GM23248 (cell line): ENCODE data around the gene ALKAL2. TPM values are rescaled to one million over a fixed set of nuclear protein-coding genes. Genes with fewer than 3 reads are reported as not detected.

Experiments
- DNase-seq: peaks from one replicate; pipeline ENCODE4 v3.0.0-alpha.2; 2015
- H2AFZ ChIP-seq: fragments of 200-600 bp; sonication (generic); 2 replicates; pipeline ENCODE4 v1.6.1; 2016; ENCODE audit warnings: antibody characterized with exemption
- H3F3A ChIP-seq: fragments of 200-600 bp; sonication (generic); 2 replicates; pipeline ENCODE4 v1.6.1; 2016; ENCODE audit warnings: mild to moderate bottlenecking, antibody characterized with exemption, mixed run types; ENCODE audit not compliant: insufficient read depth
- H3K27ac ChIP-seq: fragments of 200-600 bp; sonication (generic); 2 replicates; pipeline ENCODE4 v1.5.1; 2016; ENCODE audit warnings: mild to moderate bottlenecking
- H3K27me3 ChIP-seq: fragments of 200-600 bp; sonication (generic); replicated peaks from 2 replicates; pipeline ENCODE4 v1.6.1; 2016; ENCODE audit warnings: mild to moderate bottlenecking; ENCODE audit not compliant: insufficient read depth
- H3K36me3 ChIP-seq: fragments of 200-600 bp; sonication (generic); 2 replicates; pipeline ENCODE4 v1.6.1; 2016; ENCODE audit warnings: low read depth, mild to moderate bottlenecking
- H3K4me1 ChIP-seq: fragments of 200-600 bp; sonication (generic); 2 replicates; pipeline ENCODE4 v1.6.1; 2016; ENCODE audit warnings: mild to moderate bottlenecking; ENCODE audit not compliant: insufficient read depth
- H3K4me2 ChIP-seq: fragments of 200-600 bp; sonication (generic); one replicate; pipeline ENCODE4 v1.6.1; 2016; ENCODE audit warnings: mild to moderate bottlenecking; ENCODE audit not compliant: unreplicated experiment
- H3K4me3 ChIP-seq: fragments of 200-600 bp; sonication (generic); 2 replicates; pipeline ENCODE4 v1.5.1; 2016; ENCODE audit warnings: mild to moderate bottlenecking
- H3K79me2 ChIP-seq: fragments of 200-600 bp; sonication (generic); 2 replicates; pipeline ENCODE4 v1.6.1; 2016; ENCODE audit warnings: mild to moderate bottlenecking; ENCODE audit not compliant: insufficient read depth
- H3K9ac ChIP-seq: fragments of 200-600 bp; sonication (generic); 2 replicates; pipeline ENCODE4 v1.6.1; 2016; ENCODE audit warnings: mild to moderate bottlenecking
- H3K9me2 ChIP-seq: fragments of 200-600 bp; sonication (generic); 2 replicates; pipeline ENCODE4 v1.6.1; 2016; ENCODE audit warnings: mixed run types, mild to moderate bottlenecking, moderate library complexity; ENCODE audit not compliant: insufficient read depth
- H3K9me3 ChIP-seq: fragments of 200-600 bp; sonication (generic); one replicate; pipeline ENCODE4 v1.6.1; 2017; ENCODE audit warnings: low read depth
- H4K20me1 ChIP-seq: fragments of 200-600 bp; sonication (generic); 2 replicates; pipeline ENCODE4 v1.6.0; 2016; ENCODE audit not compliant: insufficient read depth
- EZH2 ChIP-seq: fragments of 200-600 bp; sonication (generic); IDR thresholded peaks from 2 replicates; pipeline ENCODE4 v1.6.1; 2018; ENCODE audit warnings: antibody characterized with exemption, mild to moderate bottlenecking; ENCODE audit not compliant: insufficient read depth, poor library complexity, severe bottlenecking
- EZH2phosphoT487 ChIP-seq: fragments of 200-600 bp; sonication (generic); IDR thresholded peaks from 2 replicates; pipeline ENCODE4 v1.6.1; 2018; ENCODE audit warnings: antibody characterized with exemption, moderate library complexity, mild to moderate bottlenecking, low read depth; ENCODE audit not compliant: insufficient read depth
- WGBS, 2 experiments: methylation state at CpG; one replicate each; pipeline ENCODE4 v1.1.6; 2015 to 2017; ENCODE audit warnings: low lambda C conversion rate in 2 of 2, low coverage in 1 of 2; ENCODE audit errors: missing lambda C conversion rate in 2 of 2; 5-methylcytosine and 5-hydroxymethylcytosine counted together
- in situ Hi-C: fragments of 300-500 bp; cut with MboI; formaldehyde crosslinking; loops from 2 replicates; pipeline ENCODE4 v1.15.0; 2020
- polyA plus RNA-seq: library from polyadenylated mRNA; unstranded; fragments of >200 nt; fragmentation: Nextera tagmentation; extraction: Ambion mirVana; gene quantifications from 2 replicates; pipeline ENCODE4 v1.2.1, GENCODE V29; 2016
- total RNA-seq: library from RNA; depleted of rRNA; stranded (reverse); fragments of >200 nt; shearing (Covaris generic); gene quantifications from 2 replicates; pipeline ENCODE4 v1.2.3, GENCODE V29; 2014

The ALKAL2 gene
- total and polyA plus RNA-seq, 2 experiments from 2014 or later, result not detected

DNA sequence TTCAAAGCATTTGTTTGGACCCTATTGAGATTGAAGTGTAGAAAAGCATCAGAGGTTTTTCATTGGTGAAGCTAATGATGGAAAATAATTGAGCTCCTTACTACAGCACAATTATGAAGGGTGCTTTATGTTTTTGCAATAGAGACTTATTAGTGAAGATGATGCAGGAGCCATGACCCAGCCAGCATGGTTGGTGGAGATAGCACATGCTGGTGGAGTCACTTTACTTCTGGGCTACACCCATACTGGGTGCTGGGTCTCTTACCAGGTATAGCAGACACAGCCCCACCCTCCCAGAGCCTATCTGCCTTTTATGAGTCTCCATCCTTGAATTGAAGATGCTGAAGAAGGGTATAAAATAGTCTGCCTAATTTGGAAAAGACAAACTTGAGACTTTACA is 19.6 kb downstream of the ALKAL2 start:
- Histone ChIP-seq H2AFZ (no peak overlapping the region), H3K9me3 (no peaks in the 10 kb centered on the region), H3K9me2 (no peaks in the 10 kb centered on the region), H3K9ac (no peak overlapping the region), H3K4me2 (no peak overlapping the region), H3K4me1 (peaks cover 7% of the 10 kb centered on the region), H3K79me2 (peaks cover 95% of the 10 kb centered on the region), H3K27me3 (no peaks in the 10 kb centered on the region), H4K20me1 (peaks cover 20% of the 10 kb centered on the region), H3K36me3 (0 out of 2 replicates have a peak, but pooled peaks cover 1% of the 10 kb centered on the region), H3K4me3 (no peak overlapping the region), H3F3A (no peaks in the 10 kb centered on the region; the same call in 1 of the 2 replicates), H3K27ac (no peak overlapping the region)
- no peak for DNase-seq
- no peak for TF ChIP-seq EZH2
- no peak for TF ChIP-seq EZH2phosphoT487
- in situ Hi-C loops, result no loop called here

GRCh38 chr2:264493-265468 is 23.1 kb downstream of the ALKAL2 start, which contains the start of gene ACP1:
Gene ACP1 (plus strand): TSS chr2:264947. CDS start chr2:264965, 18 bp downstream.
- Histone ChIP-seq H3K79me2 (peaks cover 66% of the 10 kb centered on the region), H3K36me3 (no peaks in the 10 kb centered on the region), H3K27ac (peak within 1 kb of the TSS; percentile 81), H3K9me2 (no peaks in the 10 kb centered on the region), H3K4me1 (peaks cover 7% of the 10 kb centered on the region), H3K4me3 (peak within 1 kb of the TSS; percentile 100), H3K4me2 (peak within 1 kb of the TSS; percentile 99), H3F3A (no peaks in the 10 kb centered on the region; the same call in 1 of the 2 replicates), H2AFZ (peak within 1 kb of the TSS; percentile 92), H3K27me3 (no peaks in the 10 kb centered on the region), H3K9ac (peak within 1 kb of the TSS; percentile 100), H3K9me3 (no peaks in the 10 kb centered on the region), H4K20me1 (peaks cover 15% of the 10 kb centered on the region; the same call in 1 of the 2 replicates)
- no peak for TF ChIP-seq EZH2
- TF ChIP-seq EZH2phosphoT487, result no peak
- in situ Hi-C loops, result no loop called here
- 1% methylated on average over 51 to 58 of the region's 73 CpGs for WGBS, 2 experiments
- peak; percentile 98 for DNase-seq

DNA sequence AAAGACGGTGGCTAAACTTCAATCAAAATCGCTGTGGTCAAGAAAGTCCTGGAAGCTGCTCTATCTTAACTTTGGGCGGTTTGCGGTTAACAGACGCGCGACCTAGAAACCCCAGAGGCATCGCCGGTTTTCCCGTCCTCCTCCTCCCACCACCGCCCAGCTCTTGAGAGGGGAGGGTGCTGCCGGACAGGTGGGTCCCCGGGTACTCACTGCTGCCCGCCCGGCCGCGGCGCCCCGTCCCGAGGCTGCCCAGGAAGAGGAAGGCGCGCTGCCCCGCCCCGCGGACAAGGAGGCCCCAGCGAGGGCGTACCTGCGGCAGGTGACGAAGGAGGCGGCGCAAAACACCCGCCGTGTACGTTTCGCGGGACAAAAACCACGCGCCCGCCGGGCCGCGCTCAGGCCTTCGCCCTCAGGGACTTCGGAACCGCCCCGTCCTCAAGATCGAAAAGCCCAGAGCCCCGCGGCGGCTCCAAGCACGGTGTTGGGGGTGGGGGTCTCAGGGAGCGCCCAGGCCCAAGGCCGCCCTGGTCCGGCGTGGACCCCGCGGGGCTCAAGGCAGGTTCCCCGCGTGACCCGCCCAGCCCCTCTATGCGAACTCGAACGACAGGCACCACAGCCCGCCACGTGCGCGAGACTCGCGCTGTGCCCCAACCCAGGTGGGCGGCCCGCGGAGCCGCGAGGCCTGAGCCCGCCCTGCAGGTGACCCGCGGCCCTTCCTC is 24.0 kb downstream of the ALKAL2 start, which contains the start of gene SH3YL1:
TSS of gene SH3YL1 (minus strand) at position 259 of the 719 bp plus-strand sequence. CDS start at position 211, 48 bp downstream.
- Histone ChIP-seq H3K27me3 (no peaks in the 10 kb centered on the region), H3K36me3 (no peaks in the 10 kb centered on the region), H3K9me2 (no peaks in the 10 kb centered on the region), H3K4me1 (peaks cover 7% of the 10 kb centered on the region), H3K27ac (peak within 1 kb of the TSS; percentile 81), H3F3A (no peaks in the 10 kb centered on the region; the same call in 1 of the 2 replicates), H3K4me3 (peak within 1 kb of the TSS; percentile 100), H2AFZ (peak within 1 kb of the TSS; percentile 92), H3K79me2 (peaks cover 59% of the 10 kb centered on the region), H3K9me3 (no peaks in the 10 kb centered on the region), H3K9ac (peak within 1 kb of the TSS; percentile 100), H3K4me2 (peak within 1 kb of the TSS; percentile 99), H4K20me1 (peaks cover 8% of the 10 kb centered on the region; the same call in 1 of the 2 replicates)
- DNase-seq, result peak; percentile 56
- in situ Hi-C loops, result no loop called here
- no peak for TF ChIP-seq EZH2phosphoT487
- no peak for TF ChIP-seq EZH2
- 3 to 4% methylated on average over 43 to 67 of the region's 77 CpGs for WGBS, 2 experiments

DNA sequence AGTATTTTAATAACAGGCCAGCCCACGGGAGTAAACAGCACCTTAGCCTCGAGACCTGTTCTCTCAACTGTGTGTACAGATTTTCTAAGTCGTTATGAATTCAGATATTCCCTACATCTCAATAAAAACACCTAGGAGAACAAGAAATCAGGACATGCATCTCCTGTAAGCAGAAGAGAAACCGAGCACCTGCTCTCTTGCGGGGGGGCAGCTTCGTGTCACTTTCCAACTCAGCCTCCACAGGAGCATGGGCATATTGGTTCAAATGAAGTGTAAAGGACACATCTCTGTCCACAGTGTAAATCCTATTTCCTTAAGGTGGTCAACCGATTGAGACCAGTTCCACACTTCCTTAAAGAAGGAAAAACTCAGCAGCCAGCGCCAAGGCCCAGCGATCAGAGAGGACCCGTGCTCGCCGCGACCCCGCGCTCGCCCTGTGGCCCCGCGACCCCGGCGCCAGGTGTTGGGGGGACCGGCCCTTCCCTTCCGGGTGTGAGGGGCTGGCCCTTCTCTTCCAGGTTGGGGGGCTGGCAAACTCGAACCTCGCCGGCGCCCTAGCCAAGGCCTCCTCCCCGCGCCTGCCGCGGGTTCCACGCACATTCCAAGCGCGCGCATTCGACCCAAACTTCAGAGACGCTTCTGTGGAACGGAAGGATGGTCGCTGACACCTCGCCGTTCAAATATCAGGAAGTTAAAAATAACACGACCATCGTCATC is 24.7 kb downstream of the ALKAL2 start:
- TF ChIP-seq EZH2phosphoT487 (no peak), EZH2 (no peak)
- in situ Hi-C loops, result no loop called here
- 0 out of 2 replicates have a peak, but pooled peaks cover 2% of the 10 kb centered on the region for H3K36me3 ChIP-seq
- peak overlapping the region; percentile 100 for H3K4me3 ChIP-seq
- 44 to 56% methylated on average over 31 to 42 of the region's 42 CpGs for WGBS, 2 experiments
- peaks cover 7% of the 10 kb centered on the region for H3K4me1 ChIP-seq
- H3F3A ChIP-seq, result no peaks in the 10 kb centered on the region
- peak overlapping the region; percentile 100 for H3K9ac ChIP-seq
- DNase-seq, result no peak
- H4K20me1 ChIP-seq, result 0 out of 2 replicates have a peak, but pooled peaks cover 5% of the 10 kb centered on the region
- H3K27ac ChIP-seq, result no peak overlapping the region
- H3K9me2 ChIP-seq, result no peaks in the 10 kb centered on the region
- no peaks in the 10 kb centered on the region for H3K27me3 ChIP-seq
- H2AFZ ChIP-seq, result peak overlapping the region; percentile 92
- peak overlapping the region; percentile 95 for H3K4me2 ChIP-seq
- peaks cover 51% of the 10 kb centered on the region for H3K79me2 ChIP-seq
- no peaks in the 10 kb centered on the region for H3K9me3 ChIP-seq
